Measurements from ENCODE around the gene LONP2. TPM values are rescaled to one million over a fixed set of nuclear protein-coding genes. Genes with fewer than 3 reads are reported as not detected.
A peak's percentile ranks its signal among the peaks of the same experiment; 100 is the strongest.

The LONP2 gene
- polyA plus RNA-seq, 1 donor from 2014 or later = 38.6 TPM

- Histone ChIP-seq H2AFZ (ENCODE audit: low read depth, low read length) (no peak overlapping the region), H3K36me3 (ENCODE audit: insufficient read depth, low read length) (no peaks in the 10 kb centered on the region), H3K9me3 (ENCODE audit: low read length) (no peaks in the 10 kb centered on the region), H4K20me1 (ENCODE audit: insufficient read depth) (peaks cover 14% of the 10 kb centered on the region), H3K27me3 (ENCODE audit: insufficient read depth, low read depth, low read length) (no peaks in the 10 kb centered on the region), H3K79me2 (replicated peaks; ENCODE audit: insufficient read depth, low read length) (peaks cover 71% of the 10 kb centered on the region), H3F3A (ENCODE audit: insufficient read depth, low read length, poor library complexity, severe bottlenecking) (no peaks in the 10 kb centered on the region), H3K4me2 (ENCODE audit: low read length) (peak overlapping the region; percentile 71), H3K4me3 (ENCODE audit: low read length) (peak overlapping the region; percentile 93), H3K9ac (ENCODE audit: low read length) (no peak overlapping the region), H3K9me2 (ENCODE audit: insufficient read depth, low read length) (no peaks in the 10 kb centered on the region), H3K27ac (ENCODE audit: low read length) (no peak overlapping the region)
- TF ChIP-seq EP300 (conservative IDR thresholded peaks at IDR 0.05; ENCODE audit: poor library complexity, severe bottlenecking) (no peak), CTCF (IDR thresholded peaks at IDR 0.05; ENCODE audit: poor library complexity, severe bottlenecking) (no peak), TAF1 (IDR thresholded peaks at IDR 0.05; ENCODE audit: low read depth) (no peak), REST (IDR thresholded peaks at IDR 0.05; ENCODE audit: borderline replicate concordance) (no peak), SMC3 (conservative IDR thresholded peaks at IDR 0.05; ENCODE audit: poor library complexity) (no peak), RAD21 (conservative IDR thresholded peaks at IDR 0.05) (no peak), MXI1 (conservative IDR thresholded peaks at IDR 0.05; ENCODE audit: poor library complexity, severe bottlenecking) (no peak), EZH2 (IDR thresholded peaks at IDR 0.05; ENCODE audit: borderline replicate concordance, insufficient read depth, low read length, poor library complexity, severe bottlenecking) (no peak), POLR2AphosphoS5 (IDR thresholded peaks at IDR 0.05) (no peak)
Observed at GRCh38 chr16:48382131-48382530, 138.0 kb downstream of the LONP2 start.

GRCh38 chr16:48383009-48383876 lies 139.1 kb downstream of the LONP2 start:
- H4K20me1 ChIP-seq (ENCODE audit: insufficient read depth) = peaks cover 14% of the 10 kb centered on the region
- H3K4me3 ChIP-seq (ENCODE audit: low read length) = peak overlapping the region; percentile 93
- H3K27ac ChIP-seq (ENCODE audit: low read length) = peak overlapping the region; percentile 91

More at GRCh38 chr16:48383009-48383876, 139.1 kb downstream of the LONP2 start:
- Histone ChIP-seq H3K9me3 (ENCODE audit: low read length) (no peaks in the 10 kb centered on the region), H3K27me3 (ENCODE audit: insufficient read depth, low read depth, low read length) (no peaks in the 10 kb centered on the region), H3K36me3 (ENCODE audit: insufficient read depth, low read length) (no peaks in the 10 kb centered on the region), H3K79me2 (replicated peaks; ENCODE audit: insufficient read depth, low read length) (peaks cover 62% of the 10 kb centered on the region), H3K9ac (ENCODE audit: low read length) (peak overlapping the region; percentile 94), H2AFZ (ENCODE audit: low read depth, low read length) (no peak overlapping the region), H3F3A (ENCODE audit: insufficient read depth, low read length, poor library complexity, severe bottlenecking) (no peaks in the 10 kb centered on the region), H3K4me2 (ENCODE audit: low read length) (peak overlapping the region; percentile 71), H3K9me2 (ENCODE audit: insufficient read depth, low read length) (no peaks in the 10 kb centered on the region)
- TF ChIP-seq RAD21 (conservative IDR thresholded peaks at IDR 0.05) (no peak), REST (IDR thresholded peaks at IDR 0.05; ENCODE audit: borderline replicate concordance) (no peak), POLR2AphosphoS5 (IDR thresholded peaks at IDR 0.05) (no peak), SMC3 (conservative IDR thresholded peaks at IDR 0.05; ENCODE audit: poor library complexity) (no peak), EP300 (conservative IDR thresholded peaks at IDR 0.05; ENCODE audit: poor library complexity, severe bottlenecking) (no peak), EZH2 (IDR thresholded peaks at IDR 0.05; ENCODE audit: borderline replicate concordance, insufficient read depth, low read length, poor library complexity, severe bottlenecking) (no peak), MXI1 (conservative IDR thresholded peaks at IDR 0.05; ENCODE audit: poor library complexity, severe bottlenecking) (no peak), CTCF (IDR thresholded peaks at IDR 0.05; ENCODE audit: poor library complexity, severe bottlenecking) (no peak), TAF1 (IDR thresholded peaks at IDR 0.05; ENCODE audit: low read depth) (no peak)

All from neural cell (in vitro differentiated cells).